Femur (tissue), 1 donor: Measurements from ENCODE around the gene TOPBP1.
"Not testable (repeated sequence)": the region's sequence is repeated elsewhere in the genome, so short reads cannot be mapped to it uniquely, and the experiment has no call there.

Experiments
- DNase-seq: peaks from one replicate; pipeline ENCODE4 v3.0.0-alpha.2; 2017

The TOPBP1 gene

GRCh38 chr3:133568294-133569014, 93.3 kb downstream of the TOPBP1 start:
- no peak for DNase-seq

- DNase-seq: no peak
Measured at GRCh38 chr3:133563816-133564215, 97.9 kb downstream of the TOPBP1 start.

- DNase-seq: no peak
Measured at GRCh38 chr3:133563186-133563591, 98.6 kb downstream of the TOPBP1 start.

- DNase-seq: no peak
Measured at GRCh38 chr3:133562376-133562775, 99.4 kb downstream of the TOPBP1 start.

GRCh38 chr3:133561679-133562078, 100.1 kb downstream of the TOPBP1 start:
- DNase-seq: no peak

- not testable (repeated sequence) for DNase-seq
Measured at GRCh38 chr3:133551589-133551988, 110.2 kb downstream of the TOPBP1 start.
